ENCODE data around the gene UROC1.

- TF ChIP-seq REST (IDR thresholded peaks at IDR 0.05; ENCODE audit: low read depth) (no peak), EZH2 (IDR thresholded peaks at IDR 0.05) (no peak), CTCF (IDR thresholded peaks at IDR 0.05 in 2 of 3, conservative IDR thresholded peaks at IDR 0.05 in 1 of 3; ENCODE audit: borderline replicate concordance in 1 of 3, insufficient read depth in 1 of 3, low read depth in 2 of 3, low read length in 2 of 3) (no peak), POLR2A (IDR thresholded peaks at IDR 0.05; ENCODE audit: borderline replicate concordance, extremely low read depth, insufficient read depth, insufficient read length) (no peak), POLR2AphosphoS5 (IDR thresholded peaks at IDR 0.05; ENCODE audit: low read depth, low read length) (no peak), EZH2phosphoT487 (IDR thresholded peaks at IDR 0.05; ENCODE audit: borderline replicate concordance) (no peak), SIN3A (IDR thresholded peaks at IDR 0.05; ENCODE audit: low read depth) (no peak), MAX (IDR thresholded peaks at IDR 0.05) (no peak), ZNF274 (IDR thresholded peaks at IDR 0.05; ENCODE audit: low read depth, low read length) (no peak), EGR1 (IDR thresholded peaks at IDR 0.05; ENCODE audit: low read depth) (no peak), ZFX (IDR thresholded peaks at IDR 0.05) (no peak), CEBPB (IDR thresholded peaks at IDR 0.05; ENCODE audit: low read depth) (no peak)
These were observed 29.1 kb upstream of the UROC1 start for GRCh38 chr3:126546549-126547239.

Data from HCT116 (cell line).